Measurements from ENCODE around the gene ZIC2. TPM values are rescaled to one million over a fixed set of nuclear protein-coding genes. Genes with fewer than 3 reads are reported as not detected.

The ZIC2 gene
- total and polyA plus RNA-seq, 12 donors, result not detected

DNA sequence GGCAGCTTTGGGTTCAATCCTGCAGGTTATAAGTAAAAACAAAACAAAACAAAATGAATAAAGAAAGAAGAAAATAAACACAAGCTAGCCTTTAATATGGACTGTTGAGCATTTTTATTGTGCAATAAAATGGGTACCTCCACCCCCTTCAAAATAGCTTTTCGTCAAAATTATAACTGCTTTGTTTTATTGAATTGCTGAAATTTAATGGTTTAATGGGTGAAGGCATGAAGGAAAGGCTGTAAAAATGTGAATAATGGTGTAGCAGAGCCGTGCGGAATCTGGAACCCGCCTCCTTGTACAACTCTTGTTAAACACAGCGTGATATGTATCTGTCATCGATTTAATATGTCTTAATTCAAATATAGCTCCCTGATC lies 7.8 kb upstream of the ZIC2 start:
- H3K4me3 ChIP-seq, result no peak overlapping the region
- 15 to 24% methylated on average over 6 of the region's 6 CpGs for WGBS, 2 donors
- intact Hi-C loops (cut with DNase I), result no loop called here

DNA sequence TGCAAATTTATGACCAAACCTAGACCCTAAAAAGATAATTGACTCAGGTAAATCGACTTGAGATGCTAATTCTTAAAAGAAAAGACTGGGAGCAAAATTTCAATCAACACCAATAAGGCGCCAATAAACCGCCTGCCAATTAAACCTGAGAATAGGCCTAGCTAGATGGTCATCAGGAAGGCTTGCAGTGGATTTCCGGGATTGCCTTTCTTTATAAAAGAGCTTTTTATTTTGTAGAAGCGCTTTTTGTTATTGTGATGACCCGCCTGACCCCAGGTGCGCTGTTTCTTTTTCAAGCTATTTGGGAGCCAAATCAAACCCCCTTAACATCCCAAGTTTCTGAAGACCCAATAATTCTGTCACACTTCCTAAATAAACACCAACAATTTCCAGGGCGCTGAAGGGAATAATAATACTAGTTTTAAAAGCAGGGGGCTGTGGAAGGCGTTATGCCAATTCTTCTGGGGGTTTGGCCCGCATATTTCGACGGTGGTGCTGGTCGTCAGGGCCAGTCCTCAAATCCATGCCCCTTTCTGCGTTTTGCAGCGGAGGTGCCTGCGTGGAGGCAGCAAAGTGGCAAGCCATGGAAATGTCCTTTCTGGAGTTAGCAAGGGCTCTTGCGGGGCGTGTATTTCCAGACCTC lies 7.2 kb upstream of the ZIC2 start:
- peaks cover 0 to 4% (median 0%) of the 10 kb centered on the region in 11 donors for H3K9me3 ChIP-seq
- peaks cover 0 to 28% (median 17%) of the 10 kb centered on the region in 9 donors for H3K4me1 ChIP-seq
- TF ChIP-seq CTCF (IDR thresholded peaks at IDR 0.05), result no peak
- H3K27ac ChIP-seq, result no peak overlapping the region
- DNase-seq (no peak), ATAC-seq (no peak)
- intact Hi-C loops (cut with DNase I), result no loop called here
- no peaks in the 10 kb centered on the region for H3K36me3 ChIP-seq
- peaks cover 78 to 99% (median 96%) of the 10 kb centered on the region in 7 donors for H3K27me3 ChIP-seq
- WGBS, 2 donors, result 10 to 15% methylated on average over 18 of the region's 18 CpGs
- H3K4me3 ChIP-seq, result no peak overlapping the region

More for the DNA sequence above, 7.8 kb upstream of the ZIC2 start:
- no peaks in the 10 kb centered on the region for H3K36me3 ChIP-seq
- peaks cover 2 to 28% (median 21%) of the 10 kb centered on the region in 9 donors for H3K4me1 ChIP-seq
- peaks cover 78 to 99% (median 96%) of the 10 kb centered on the region in 7 donors for H3K27me3 ChIP-seq
- ATAC-seq, result no peak
- peaks cover 0 to 4% (median 0%) of the 10 kb centered on the region in 11 donors for H3K9me3 ChIP-seq
- no peak for DNase-seq
- TF ChIP-seq CTCF (IDR thresholded peaks at IDR 0.05), result no peak
- no peak overlapping the region for H3K27ac ChIP-seq

DNA sequence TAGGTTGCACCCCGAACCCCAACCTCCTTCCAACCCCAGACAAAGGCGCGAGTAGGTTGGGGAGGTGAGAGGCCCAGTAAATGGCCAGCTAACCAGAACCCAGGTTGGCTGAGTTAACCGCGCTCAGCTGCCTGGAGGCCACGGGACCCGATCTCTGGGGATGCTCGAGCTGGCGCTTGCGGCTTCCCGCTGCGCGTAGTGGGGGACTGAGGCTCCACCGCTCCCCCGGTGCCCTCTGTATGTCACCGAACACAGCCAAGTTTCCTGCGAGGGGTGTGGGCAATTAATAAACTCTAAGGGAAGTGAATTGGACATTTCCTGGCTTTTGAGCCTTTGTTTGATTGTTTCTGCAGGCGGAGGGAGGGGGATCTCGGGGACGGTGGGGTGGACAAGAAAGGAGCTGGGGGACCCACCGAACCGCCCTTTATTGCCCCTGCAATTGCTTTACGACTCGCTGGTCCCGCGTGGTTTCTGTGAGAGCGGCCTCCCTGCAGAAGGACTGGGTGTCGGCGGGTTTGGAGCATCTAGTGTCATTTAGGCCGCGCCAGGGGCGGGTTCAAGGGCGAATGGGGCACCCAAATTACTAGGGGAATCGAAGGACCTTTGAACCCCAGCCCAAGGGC lies 6.5 kb upstream of the ZIC2 start:
- H3K27me3 ChIP-seq, result peaks cover 78 to 99% (median 96%) of the 10 kb centered on the region in 7 donors

DNA sequence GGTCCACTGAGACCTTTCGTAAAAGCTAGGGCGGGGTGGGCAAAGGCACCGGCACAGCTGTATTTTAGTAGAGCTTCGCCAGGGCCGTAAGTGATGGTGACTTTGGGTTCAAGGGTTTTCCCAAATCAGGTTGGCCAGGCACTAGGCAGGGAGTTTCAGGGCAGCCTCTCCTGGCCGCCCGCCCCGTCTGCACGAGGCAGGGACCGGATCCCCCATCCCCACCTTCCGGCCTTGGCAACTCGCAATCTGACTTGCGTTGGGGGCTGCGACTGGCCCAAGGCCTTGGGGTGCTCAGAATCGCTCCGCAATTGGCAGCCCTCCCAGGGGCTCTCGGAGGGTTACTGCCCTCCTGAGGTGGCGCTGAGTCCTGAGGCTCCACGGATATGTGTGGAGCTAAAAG lies 6.0 kb upstream of the ZIC2 start:
- H3K27me3 ChIP-seq, result peaks cover 83 to 100% (median 100%) of the 10 kb centered on the region in 7 donors
- no peak overlapping the region for H3K27ac ChIP-seq
- ATAC-seq (no peak), DNase-seq (no peak)
- intact Hi-C loops (cut with DNase I), result loop anchor here in 1 of 10 donors (2.0 kb wide), 1 partner anchor 37 kb away; no protein-coding TSS in a partner anchor
- no peak for TF ChIP-seq CTCF (IDR thresholded peaks at IDR 0.05)
- H3K4me1 ChIP-seq, result peaks cover 10 to 30% (median 21%) of the 10 kb centered on the region in 9 donors
- WGBS, 2 donors, result 19 to 24% methylated on average over 19 of the region's 19 CpGs
- no peak overlapping the region for H3K4me3 ChIP-seq
- peaks cover 0 to 4% (median 0%) of the 10 kb centered on the region in 11 donors for H3K9me3 ChIP-seq
- H3K36me3 ChIP-seq, result no peaks in the 10 kb centered on the region

More for the DNA sequence above, 6.5 kb upstream of the ZIC2 start:
- DNase-seq, result no peak
- no peak for TF ChIP-seq CTCF (IDR thresholded peaks at IDR 0.05)
- ATAC-seq, result no peak
- Histone ChIP-seq H3K36me3 (no peaks in the 10 kb centered on the region), H3K9me3 (peaks cover 0 to 4% (median 0%) of the 10 kb centered on the region in 11 donors), H3K4me3 (no peak overlapping the region), H3K27ac (no peak overlapping the region), H3K4me1 (peaks cover 5 to 28% (median 17%) of the 10 kb centered on the region in 9 donors)
- intact Hi-C loops (cut with DNase I), result no loop called here
- WGBS, 2 donors, result 7 to 8% methylated on average over 34 of the region's 34 CpGs
